Measurements from ENCODE around the gene RAD51B.

- TF ChIP-seq CTCF (IDR thresholded peaks at IDR 0.05) (no peak), POLR2A (IDR thresholded peaks at IDR 0.05) (no peak), EP300 (IDR thresholded peaks at IDR 0.05) (no peak)
These were observed 863.7 kb downstream of the RAD51B start for GRCh38 chr14:68683326-68683725.

Measured in ovary (tissue), 3 donors.